ENCODE data around the gene NARF. TPM values are rescaled to one million over a fixed set of nuclear protein-coding genes. Genes with fewer than 3 reads are reported as not detected.
"Not testable (repeated sequence)": the region's sequence is repeated elsewhere in the genome, so short reads cannot be mapped to it uniquely, and the experiment has no call there.

NARF gene
- total RNA-seq, 1 experiment from 2014 or later = 71.6 TPM

- no peak for DNase-seq (ENCODE audit: low spot score)
Observed at GRCh38 chr17:82497483-82498405, 39.2 kb downstream of the NARF start.

DNA sequence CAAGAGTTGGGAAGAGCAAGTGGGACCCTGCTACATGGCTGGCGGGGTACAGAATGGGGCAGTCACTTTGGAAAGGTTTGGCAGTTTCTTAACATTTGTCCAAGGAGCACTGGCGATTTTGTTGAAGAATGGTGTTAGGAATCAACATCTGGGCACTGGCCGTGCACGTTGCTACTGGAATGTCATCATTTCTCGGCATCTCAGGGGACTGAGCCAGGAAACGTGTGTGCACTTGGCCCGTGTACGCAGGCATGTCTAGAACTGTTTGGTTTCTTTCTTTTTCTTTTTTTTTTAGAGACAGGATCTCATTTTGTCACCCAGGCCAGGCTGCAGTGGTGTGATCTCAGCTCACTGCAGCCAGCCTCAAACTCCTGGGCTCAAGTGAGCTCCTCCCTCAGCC is 43.7 kb downstream of the NARF start:
- no peak for DNase-seq (ENCODE audit: low spot score)

- no peak for DNase-seq (ENCODE audit: low spot score)
Observed at GRCh38 chr17:82503094-82503727, 44.7 kb downstream of the NARF start.

DNA sequence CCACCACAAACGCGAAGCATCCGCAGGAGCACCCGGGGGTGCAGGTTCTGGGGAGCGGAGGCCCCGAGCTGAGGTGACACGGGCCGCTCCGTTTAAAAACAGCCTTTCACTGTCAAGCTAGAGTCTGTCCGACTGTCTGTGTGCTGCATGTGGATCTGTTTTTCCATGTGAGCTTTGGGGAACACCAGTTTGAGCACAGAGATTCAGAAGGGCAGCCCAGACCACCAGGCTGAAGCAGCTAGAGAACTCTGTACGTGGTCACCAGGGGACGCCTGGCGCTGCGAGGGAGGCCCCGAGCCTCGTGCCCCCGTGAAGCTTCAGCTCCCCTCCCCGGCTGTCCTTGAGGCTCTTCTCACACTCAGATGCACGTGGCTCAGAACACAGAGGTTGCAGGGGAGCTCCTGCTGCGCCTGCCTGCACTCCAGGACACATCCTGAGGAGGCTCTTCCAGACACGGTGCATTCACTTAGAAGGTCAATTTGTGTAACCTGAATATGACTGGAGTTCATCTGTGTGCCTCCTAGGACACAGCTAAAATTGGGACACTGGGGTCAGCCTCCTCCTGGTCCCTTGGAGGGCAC is 45.3 kb downstream of the NARF start:
- DNase-seq (ENCODE audit: low spot score) = no peak

DNA sequence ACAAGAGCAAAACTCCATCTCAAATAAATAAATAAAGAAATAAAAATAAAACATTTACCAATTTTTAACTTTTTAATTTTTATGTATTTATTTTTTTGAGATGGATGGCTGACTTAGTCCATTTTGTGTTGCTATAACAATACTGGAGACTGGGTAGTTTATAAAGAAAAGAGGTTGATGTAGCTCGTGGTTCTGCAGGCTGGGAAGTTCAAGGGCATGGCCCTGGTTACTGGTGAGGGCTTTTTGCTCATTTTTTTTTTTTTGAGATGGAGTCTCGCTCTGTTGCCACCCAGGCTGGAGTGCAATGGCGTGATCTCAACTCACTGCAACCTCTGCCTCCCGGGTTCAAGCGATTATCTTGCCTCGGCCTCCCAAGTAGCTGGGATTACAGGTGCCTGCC is 46.8 kb downstream of the NARF start:
- no peak for DNase-seq (ENCODE audit: low spot score)

- DNase-seq (ENCODE audit: low spot score) = not testable (repeated sequence)
Observed at GRCh38 chr17:82506402-82506801, 47.9 kb downstream of the NARF start.

GRCh38 chr17:82507631-82508175 is 49.2 kb downstream of the NARF start:
- peak; percentile 5 for DNase-seq (ENCODE audit: low spot score)

DNA sequence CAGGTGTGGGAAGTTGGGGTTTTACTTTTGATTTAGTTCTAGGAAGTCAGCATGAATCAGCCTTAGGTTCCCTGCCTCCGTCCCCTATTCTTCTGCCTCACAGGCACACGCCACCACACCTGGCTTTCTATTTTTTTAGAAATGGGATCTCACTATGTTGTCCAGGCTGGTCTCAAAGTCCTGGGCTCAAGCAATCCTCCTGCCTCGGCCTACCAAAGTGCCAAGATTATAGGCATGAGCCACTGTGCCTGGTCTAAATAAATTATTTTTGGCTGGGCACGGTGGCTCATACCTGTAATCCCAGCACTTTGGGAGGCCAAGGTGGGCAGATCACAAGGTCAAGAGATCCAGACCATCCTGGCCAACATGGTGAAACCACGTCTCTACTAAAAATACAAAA is 53.1 kb downstream of the NARF start:
- DNase-seq (ENCODE audit: low spot score) = not testable (repeated sequence)

DNA sequence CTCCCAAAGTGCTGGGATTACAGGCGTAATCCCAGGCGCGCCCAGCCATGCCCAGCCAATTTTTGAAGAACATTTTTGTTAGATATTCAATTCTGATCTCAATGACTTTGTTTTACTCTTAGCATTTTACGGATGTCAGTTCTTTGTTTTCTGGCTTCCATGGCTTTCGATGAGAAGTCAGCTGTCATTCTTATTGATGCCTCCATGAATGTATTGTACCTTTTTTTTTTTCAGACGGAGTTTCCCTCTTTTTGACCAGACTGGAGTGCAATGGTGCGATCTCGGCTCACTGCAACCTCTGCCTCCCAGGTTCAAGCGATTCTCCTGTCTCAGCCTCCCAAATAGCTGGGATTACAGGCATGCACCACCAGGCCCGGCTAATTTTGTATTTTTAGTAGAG is 55.3 kb downstream of the NARF start:
- DNase-seq (ENCODE audit: low spot score) = not testable (repeated sequence)

- DNase-seq (ENCODE audit: low spot score) = no peak
Observed at GRCh38 chr17:82517230-82517865, 58.8 kb downstream of the NARF start.

- peak; percentile 95 for DNase-seq (ENCODE audit: low spot score)
Observed at GRCh38 chr17:82518826-82519810, 60.6 kb downstream of the NARF start, which contains the start of gene FOXK2. FOXK2 (plus strand) TSS chr17:82519732; CDS start chr17:82519889, 157 bp downstream.

DNA sequence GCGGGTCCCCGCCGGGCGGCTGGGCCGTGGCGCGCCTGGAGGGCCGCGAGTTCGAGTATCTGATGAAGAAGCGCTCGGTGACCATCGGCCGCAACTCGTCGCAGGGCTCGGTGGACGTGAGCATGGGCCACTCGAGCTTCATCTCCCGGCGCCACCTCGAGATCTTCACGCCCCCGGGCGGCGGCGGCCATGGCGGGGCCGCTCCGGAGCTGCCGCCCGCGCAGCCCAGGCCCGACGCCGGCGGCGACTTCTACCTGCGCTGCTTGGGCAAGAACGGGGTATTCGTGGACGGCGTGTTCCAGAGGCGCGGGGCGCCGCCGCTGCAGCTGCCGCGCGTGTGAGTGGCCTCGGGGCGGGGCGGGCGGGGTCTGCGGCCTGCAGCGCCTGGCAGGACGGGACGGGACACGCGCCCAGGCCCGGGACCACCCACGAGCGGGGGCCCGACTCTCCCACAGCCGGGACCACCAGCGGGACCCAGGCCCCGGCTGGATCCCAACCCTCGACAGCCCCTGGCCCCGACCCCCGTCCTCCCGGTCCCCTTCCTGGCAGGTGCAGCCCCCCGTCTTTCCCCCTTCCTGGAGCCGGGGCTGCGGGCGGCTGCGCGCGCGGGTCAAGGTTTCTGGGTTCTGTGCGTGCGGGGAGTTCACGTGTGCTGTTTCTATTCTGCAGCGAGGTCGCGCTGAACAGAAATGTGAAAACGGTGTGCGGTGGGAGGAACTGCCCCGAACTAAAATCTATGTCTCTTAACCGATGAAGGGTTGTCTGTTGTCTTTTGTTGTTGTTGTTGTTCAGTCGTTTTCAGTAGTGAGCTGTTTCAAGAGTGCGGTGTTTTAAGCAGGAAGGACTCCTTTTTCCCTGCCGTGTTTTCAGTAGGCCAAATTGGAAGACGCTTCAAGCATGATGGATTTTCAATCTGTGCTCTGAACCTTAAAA is 61.7 kb downstream of the NARF start:
- no peak for DNase-seq (ENCODE audit: low spot score)

DNA sequence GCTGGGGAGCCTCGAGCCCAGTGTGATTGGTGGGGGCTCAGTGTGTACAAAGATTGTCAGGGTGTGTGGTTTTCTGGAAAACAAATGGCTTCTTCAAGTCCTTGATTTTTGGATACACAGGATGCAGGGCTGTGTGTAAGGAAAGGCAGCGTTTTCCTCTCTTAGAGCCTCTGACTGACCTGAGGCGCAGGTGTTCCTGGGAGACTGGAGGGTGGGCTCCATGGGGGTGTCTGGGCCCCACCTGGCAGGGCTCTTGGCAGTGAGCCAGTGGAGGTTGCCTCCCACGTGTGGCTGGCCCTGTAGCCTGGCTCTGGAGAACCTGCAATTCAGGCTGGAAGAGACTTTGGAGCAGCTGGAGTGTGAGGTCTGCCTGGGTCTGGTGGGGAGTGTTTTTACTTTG is 66.0 kb downstream of the NARF start:
- no peak for DNase-seq (ENCODE audit: low spot score)

- no peak for DNase-seq (ENCODE audit: low spot score)
Observed at GRCh38 chr17:82525712-82526111, 67.2 kb downstream of the NARF start.

DNA sequence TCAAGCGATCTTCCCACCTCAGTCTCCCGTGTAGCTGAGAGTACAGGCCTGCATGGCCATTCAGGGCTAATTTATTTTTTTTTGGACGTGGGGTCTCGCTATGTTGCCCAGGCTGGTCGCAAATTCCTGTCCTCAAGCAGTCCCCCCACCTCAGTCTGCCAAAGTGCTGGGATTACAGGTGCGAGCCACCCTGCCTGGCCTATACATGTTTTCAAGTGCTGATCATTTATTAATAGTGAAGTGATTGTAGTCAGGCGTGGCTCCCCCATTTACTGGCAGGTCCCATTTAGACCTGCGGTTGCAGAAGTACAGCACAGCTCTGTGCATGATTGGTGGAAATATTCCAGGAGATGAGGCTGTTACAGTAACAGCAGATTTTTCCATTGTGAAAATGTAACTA is 69.4 kb downstream of the NARF start:
- DNase-seq (ENCODE audit: low spot score) = no peak

DNA sequence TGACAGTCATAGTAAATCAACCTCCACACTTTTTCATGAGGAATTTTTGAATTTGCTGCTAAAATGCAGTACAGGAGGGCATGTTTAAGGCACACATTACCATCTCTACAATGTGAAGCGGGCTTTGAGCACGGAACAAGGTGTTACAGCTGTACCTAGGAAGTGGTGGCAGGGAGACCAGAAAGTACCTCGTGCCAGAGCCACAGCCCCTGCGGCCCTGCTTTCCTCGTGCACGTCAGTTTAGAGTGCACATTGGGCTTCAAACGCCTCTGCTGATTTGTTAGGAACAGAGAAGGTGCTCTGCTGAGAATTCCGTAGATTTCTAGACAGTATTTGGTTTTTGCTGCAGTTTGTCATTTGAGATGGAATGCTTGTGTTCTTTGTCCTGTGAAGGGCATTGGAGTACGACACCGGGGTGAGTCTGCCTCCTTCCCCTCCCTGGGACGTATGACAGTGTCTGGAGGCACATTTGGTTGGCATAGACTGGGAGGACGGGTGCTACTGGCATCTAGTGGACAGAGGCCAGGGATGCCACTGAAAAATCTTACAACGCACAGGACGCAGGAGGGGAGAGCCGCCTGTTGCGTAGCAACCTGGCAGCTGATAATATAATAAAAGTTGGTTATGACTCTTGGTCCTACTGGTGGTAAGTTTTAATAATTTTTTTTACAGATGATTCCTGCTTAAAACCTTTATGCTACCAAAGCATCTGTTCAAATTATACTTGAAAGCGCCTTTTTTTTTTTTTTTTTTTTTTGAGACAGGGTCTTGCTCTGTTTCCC is 70.1 kb downstream of the NARF start:
- peak; percentile 84 for DNase-seq (ENCODE audit: low spot score)

GRCh38 chr17:82529914-82530300 is 71.4 kb downstream of the NARF start:
- no peak for DNase-seq (ENCODE audit: low spot score)

- DNase-seq (ENCODE audit: low spot score) = peak; percentile 75
Observed at GRCh38 chr17:82531431-82531881, 72.9 kb downstream of the NARF start.

GRCh38 chr17:82534401-82534812 is 75.9 kb downstream of the NARF start:
- no peak for DNase-seq (ENCODE audit: low spot score)

All from H4 (cell line).